NCI-H1417 (cell line): ENCODE measurements around the gene TMEM38A.
"Not testable (repeated sequence)": the region's sequence is repeated elsewhere in the genome, so short reads cannot be mapped to it uniquely, and the experiment has no call there.

ENCODE experiments used
- DNase-seq, 3 experiments: peaks; one replicate each; lab custom pipeline; 2025; lab: John Stamatoyannopoulos, UW

Gene TMEM38A

DNA sequence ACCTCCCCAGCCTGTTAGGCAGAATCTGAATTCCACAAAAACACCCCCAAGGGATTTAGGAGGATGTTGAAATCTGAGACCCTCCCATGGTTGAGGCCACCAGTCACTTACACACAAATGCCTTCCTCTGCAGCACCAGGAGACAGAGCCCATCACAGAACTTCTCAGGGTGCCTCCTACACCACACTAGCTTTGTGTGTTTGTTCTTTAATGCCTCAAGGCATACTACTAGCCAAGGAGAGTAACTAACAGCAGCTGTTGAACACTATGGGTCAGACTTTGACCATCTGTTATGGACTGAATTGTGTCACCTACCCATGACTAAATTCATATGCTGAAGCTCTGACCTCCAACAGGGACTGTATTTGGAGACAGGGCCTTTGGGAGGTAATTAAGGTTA lies 23.4 kb upstream of the TMEM38A start:
- DNase-seq, result no peak

- DNase-seq, result no peak
These were observed 22.3 kb upstream of the TMEM38A start for GRCh38 chr19:16638666-16639065.

DNA sequence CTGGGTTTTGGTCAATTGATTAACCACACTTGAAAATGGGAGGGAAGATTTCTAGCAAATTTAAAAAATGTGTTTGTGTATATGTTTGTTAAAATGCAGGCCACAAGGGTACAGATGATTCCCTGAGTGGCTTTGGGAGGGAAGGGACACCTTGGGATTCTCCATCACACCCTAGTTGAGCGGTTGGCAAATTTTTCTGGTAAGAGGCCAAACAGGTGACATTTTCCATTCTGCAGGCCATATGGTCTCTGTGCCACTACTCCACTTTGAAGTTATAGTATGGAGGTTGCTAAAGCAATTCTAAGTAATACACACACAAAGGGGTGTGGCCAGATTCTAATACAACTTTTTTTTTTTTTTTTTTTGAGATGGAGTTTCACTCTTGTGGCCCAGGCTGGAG lies 20.0 kb upstream of the TMEM38A start:
- DNase-seq, result no peak

DNA sequence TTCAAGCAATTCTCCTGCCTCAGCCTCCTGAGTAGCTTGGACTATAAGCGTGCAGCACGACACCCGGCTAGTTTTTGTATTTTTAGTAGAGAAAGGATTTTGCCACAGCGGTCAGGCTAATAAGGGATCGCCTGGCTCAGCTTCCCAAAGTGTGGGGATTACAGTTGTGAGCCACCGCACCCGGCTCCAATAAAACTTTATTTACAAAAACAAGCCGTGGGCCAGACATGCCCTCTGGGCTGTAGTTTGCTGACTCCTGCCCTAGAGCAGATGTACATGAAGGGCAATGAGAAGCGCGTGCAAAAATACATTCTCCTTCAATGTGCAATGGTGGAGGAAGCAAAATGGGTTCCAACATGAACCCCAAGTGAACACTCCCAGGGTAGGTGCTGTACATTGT lies 19.2 kb upstream of the TMEM38A start:
- no peak for DNase-seq

GRCh38 chr19:16645140-16645539 lies 15.8 kb upstream of the TMEM38A start:
- DNase-seq, result no peak

GRCh38 chr19:16649734-16650133 lies 11.2 kb upstream of the TMEM38A start:
- DNase-seq, result peak in 1 of 3 experiments; percentile 11

GRCh38 chr19:16650821-16651220 lies 10.1 kb upstream of the TMEM38A start:
- no peak for DNase-seq

- DNase-seq, result not testable (repeated sequence)
These were observed 9.3 kb upstream of the TMEM38A start for GRCh38 chr19:16651421-16652188.

DNA sequence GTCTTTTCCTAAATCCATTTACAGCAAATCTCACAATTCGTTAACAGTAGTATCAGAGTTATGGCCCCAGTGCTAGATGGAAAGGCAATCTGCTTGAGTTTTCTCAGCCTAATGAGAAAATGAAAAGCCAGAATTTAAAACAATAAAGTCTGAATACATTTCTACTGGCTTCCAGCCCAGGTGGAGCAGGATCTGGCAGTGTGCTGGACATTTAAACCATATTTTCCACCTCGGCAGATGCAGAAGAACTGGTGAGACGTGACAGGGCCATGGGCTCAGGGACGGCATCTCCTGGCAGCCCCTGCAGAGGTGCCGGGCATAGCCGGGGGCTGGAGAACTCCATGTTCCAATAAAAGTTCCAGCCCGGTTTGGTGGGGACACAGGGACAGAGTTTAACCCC lies 8.1 kb upstream of the TMEM38A start:
- no peak for DNase-seq

DNA sequence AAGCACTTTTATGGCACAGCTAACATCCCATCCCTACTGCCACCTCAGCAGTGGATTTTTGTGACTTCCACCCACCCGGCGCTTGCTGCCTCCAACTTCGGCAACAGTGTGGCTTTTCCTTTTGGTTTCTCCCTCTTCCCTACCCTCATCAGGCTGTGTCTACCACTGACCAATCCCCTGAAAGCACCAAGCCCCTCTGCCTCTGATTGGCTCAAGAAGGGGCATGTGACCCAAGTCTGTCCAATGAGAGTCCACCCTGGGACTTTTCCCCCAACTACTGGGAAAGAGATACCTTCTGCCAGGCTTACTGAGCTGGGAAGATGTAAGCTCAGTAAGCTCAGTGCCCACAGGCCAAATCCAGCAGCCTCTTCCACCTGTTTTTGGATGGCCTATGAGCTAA lies 6.8 kb upstream of the TMEM38A start:
- DNase-seq, result no peak

- no peak for DNase-seq
These were observed 6.3 kb upstream of the TMEM38A start for GRCh38 chr19:16654627-16655026.

DNA sequence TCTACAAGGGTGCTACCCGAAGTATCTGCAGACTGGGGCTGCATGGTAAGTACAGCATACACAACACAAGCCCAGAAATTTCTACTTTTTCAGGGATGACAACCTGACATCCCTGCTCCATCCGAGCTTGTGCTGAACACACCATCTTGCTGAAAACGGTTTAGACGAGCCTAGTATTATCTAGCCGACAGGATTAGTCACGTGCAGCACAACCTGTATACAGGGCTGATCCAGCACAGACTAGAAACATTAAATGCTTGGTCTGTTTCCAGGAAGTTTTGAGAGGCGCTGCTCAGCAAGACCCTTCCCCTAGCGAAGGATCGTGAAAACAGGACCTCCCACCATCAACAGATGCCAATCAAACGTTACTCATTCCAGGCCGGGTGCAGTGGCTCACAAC lies 5.2 kb upstream of the TMEM38A start:
- no peak for DNase-seq

DNA sequence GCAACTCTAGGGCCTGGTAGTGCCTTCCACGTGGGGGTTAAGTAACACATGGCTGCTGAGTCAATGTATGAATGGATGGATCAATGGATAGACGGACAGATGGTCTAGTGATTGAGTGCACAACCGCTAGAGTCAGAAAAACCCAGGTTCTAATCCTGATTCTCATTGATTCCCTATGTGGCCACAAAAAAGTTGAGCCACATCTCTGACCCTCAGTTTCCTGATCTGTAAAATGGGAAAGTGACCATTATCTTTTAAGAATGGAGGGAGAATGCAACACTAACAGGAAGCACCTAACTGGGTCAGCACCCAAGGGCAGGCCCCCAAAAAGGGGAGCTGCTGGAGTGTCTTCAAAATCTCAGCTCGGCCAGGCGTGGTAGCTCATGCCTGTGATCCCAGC lies 3.6 kb upstream of the TMEM38A start:
- no peak for DNase-seq

DNA sequence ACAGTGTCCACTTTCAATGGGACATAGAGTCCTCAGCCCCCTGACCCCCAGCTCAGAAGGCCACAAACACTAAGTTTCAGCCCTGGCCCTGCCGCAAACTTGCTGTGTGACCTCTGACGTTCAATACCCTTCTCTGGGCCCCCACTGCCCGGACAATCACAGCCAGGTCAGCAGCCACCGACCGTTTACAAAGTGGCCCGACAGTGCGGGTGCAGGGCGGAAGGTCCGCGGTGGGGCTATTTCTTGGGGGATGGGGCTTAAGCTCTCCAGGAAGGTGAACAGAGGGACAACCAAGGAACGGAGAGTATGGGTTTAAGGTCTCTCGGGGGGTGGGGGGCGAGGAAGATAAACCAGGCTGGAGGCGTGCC lies 1.5 kb upstream of the TMEM38A start:
- DNase-seq, result no peak

GRCh38 chr19:16659832-16660708 lies 869 bp upstream of the TMEM38A start, which contains the start of gene SMIM7:
SMIM7 (minus strand) TSS chr19:16660144; CDS start chr19:16660110, 34 bp downstream.
- DNase-seq, result peak; percentile 95 to 99 (median 98)

DNA sequence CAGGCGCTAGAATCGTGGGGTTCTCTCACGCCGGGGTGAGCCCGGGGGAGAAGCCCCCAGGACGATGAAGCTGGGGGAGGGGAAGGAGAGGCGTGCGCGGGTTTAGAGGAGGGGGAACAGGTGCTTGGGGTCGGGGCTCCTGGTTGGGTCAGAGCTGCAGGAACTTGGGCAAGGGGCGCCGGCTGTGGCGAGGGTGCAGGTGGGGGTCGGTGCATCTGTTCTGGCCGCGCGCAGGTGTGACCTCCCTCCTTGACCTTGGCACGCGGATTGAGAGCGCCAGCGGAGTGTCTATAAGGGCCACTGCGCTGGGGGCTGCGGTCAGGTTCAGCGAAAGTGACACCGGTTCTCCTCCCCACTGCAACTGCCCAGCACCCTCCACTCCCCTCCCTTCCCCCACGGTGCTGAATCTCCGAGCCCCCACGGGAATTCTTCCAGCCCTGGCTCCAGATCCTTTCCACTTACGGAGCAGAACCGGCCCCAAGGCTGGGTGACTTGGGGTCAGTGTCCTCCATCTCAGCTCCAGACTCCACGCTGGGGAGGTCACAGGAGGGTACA lies 618 bp downstream of the TMEM38A start:
- DNase-seq, result peak in 2 of 3 experiments; percentile 43 to 61

DNA sequence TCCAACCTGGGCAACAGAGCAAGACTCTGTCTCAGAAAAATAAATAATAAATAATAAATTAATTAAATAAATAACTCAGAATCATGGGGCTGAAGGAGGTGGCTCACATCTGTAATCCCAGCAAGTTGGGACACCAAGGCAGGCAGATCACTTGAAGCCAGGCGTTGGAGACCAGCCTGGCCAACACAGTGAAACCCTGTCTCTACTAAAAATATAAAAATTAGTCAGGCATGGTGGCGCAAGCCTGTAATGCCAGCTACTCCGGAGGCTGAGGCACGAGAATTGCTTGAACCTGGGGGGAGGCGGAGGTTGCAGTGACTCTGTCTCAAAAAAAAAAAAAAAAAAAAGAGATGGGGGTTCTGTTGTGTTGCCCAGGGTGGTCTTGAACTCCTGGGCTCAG lies 7.2 kb downstream of the TMEM38A start:
- no peak for DNase-seq

DNA sequence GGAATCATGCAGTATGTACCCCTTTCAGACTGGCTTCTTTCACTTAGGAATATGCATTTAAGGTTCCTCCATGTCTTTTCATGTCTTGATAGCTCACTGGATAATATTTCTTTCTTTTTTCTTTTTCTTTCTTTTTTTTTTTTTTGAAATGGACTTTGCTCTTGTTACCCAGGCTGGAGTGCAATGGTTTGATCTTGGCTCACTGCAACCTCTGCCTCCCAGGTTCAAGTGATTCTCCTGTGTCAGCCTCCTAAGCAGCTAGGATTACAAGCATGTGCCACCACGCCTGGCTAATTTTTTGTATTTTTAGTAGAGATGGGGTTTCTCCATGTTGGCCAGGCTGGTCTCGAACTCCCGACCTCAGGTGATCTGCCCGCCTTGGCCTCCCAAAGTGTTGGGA lies 7.8 kb downstream of the TMEM38A start:
- not testable (repeated sequence) for DNase-seq

- no peak for DNase-seq
These were observed 9.4 kb downstream of the TMEM38A start for GRCh38 chr19:16670291-16670690.

DNA sequence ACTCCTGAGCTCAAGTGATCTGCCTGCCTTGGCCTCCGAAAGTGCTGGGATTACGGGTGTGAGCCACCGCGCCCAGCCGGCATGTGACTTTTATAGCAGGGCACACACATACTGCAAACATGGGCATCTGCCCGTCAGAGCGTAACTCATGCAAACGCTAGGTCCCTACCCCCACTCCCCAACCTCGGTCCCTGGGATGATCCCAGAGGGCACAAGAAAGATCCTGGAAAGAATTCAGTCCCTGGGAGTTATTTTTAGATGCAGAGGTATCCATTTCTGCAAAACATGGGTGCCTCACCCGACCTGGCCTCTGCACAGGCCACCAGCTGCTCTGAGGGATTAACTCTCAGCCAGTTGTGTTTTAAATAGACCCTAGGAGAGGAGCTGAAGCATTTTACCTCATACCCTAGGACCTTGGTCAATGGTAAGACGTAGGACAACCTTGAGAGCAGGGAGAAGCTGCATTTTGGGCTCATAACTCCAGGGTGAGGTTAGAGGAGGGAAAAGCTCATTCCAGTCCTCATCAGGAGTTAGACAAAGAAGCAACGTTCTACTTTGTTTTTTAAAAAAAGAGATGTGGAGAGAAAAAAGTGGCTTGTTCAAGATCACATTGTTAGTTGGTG lies 10.8 kb downstream of the TMEM38A start:
- no peak for DNase-seq

- DNase-seq, result no peak
These were observed 12.3 kb downstream of the TMEM38A start for GRCh38 chr19:16673231-16673630.

DNA sequence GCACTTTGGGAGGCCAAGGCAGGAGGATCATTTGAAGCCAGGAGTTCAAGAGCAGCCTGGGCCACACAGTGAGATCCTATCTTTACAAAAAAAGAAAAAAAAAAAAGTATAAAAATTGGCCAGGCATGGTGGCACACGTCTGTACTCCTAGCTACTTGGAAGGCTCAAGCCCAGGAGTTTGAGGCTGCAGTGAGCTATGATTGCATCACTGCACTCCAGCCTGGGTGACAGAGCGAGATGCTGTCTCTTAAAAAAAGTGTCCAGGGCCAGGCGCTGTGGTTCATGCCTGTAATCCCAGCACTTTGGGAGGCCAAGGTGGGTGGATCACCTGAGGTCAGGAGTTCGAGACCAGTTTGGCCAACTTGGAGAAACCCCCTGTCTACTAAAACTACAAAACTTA lies 12.9 kb downstream of the TMEM38A start:
- not testable (repeated sequence) for DNase-seq
